H9 (cell line): ENCODE results near the gene IGDCC3. TPM values are rescaled to one million over a fixed set of nuclear protein-coding genes. Genes with fewer than 3 reads are reported as not detected.

ENCODE experiments used
- DNase-seq: peaks from one replicate; pipeline ENCODE4 v3.0.0-alpha.2; 2017
- H2AFZ ChIP-seq: one replicate; pipeline ENCODE4 v1.6.1; 2013; ENCODE audit warnings: mild to moderate bottlenecking, low read length, control low read depth, moderate library complexity
- H2AK5ac ChIP-seq: 2 replicates; pipeline ENCODE4 v1.6.1; 2013; ENCODE audit warnings: low read length, control low read depth, mixed read lengths; ENCODE audit not compliant: insufficient read length
- H2BK120ac ChIP-seq: one replicate; pipeline ENCODE4 v1.6.1; 2013; ENCODE audit warnings: low read depth, mild to moderate bottlenecking, low read length, control low read depth, inconsistent platforms; ENCODE audit not compliant: poor library complexity, severe bottlenecking
- H2BK12ac ChIP-seq: 2 replicates; pipeline ENCODE4 v1.6.1; 2013; ENCODE audit warnings: low read length, control low read depth, mixed read lengths, low read depth; ENCODE audit not compliant: insufficient read length
- H2BK15ac ChIP-seq: 2 replicates; pipeline ENCODE4 v1.6.1; 2013; ENCODE audit warnings: low read depth, low read length, control low read depth
- H2BK20ac ChIP-seq: one replicate; pipeline ENCODE4 v1.6.1; 2013; ENCODE audit warnings: low read depth, mild to moderate bottlenecking, low read length, control low read depth, inconsistent platforms; ENCODE audit not compliant: poor library complexity, severe bottlenecking
- H2BK5ac ChIP-seq: 2 replicates; pipeline ENCODE4 v1.6.1; 2013; ENCODE audit warnings: low read length, control low read depth, mixed read lengths; ENCODE audit not compliant: insufficient read length
- H3K14ac ChIP-seq: 2 replicates; pipeline ENCODE4 v1.6.1; 2013; ENCODE audit warnings: low read length, control low read depth; ENCODE audit not compliant: insufficient read depth
- H3K18ac ChIP-seq: 2 replicates; pipeline ENCODE4 v1.6.1; 2013; ENCODE audit warnings: low read depth, mild to moderate bottlenecking, mixed read lengths, low read length, control low read depth; ENCODE audit not compliant: insufficient read length
- H3K23ac ChIP-seq: 2 replicates; pipeline ENCODE4 v1.6.1; 2013; ENCODE audit warnings: low read length, control low read depth, mixed read lengths, low read depth; ENCODE audit not compliant: insufficient read length
- H3K23me2 ChIP-seq: 2 replicates; pipeline ENCODE4 v1.6.1; 2013; ENCODE audit warnings: low read depth, mild to moderate bottlenecking, mixed read lengths, low read length, control low read depth; ENCODE audit not compliant: insufficient read length, poor library complexity, severe bottlenecking
- H3K27ac ChIP-seq: 2 replicates; pipeline ENCODE4 v1.5.1; 2013; ENCODE audit warnings: low read length, control low read depth, mixed read lengths, low read depth; ENCODE audit not compliant: insufficient read length
- H3K27me3 ChIP-seq: 2 replicates; pipeline ENCODE4 v1.6.1; 2013; ENCODE audit warnings: low read length, control low read depth, inconsistent platforms; ENCODE audit not compliant: insufficient read depth
- H3K4ac ChIP-seq: 2 replicates; pipeline ENCODE4 v1.6.1; 2013; ENCODE audit warnings: low read depth, mild to moderate bottlenecking, control low read depth, inconsistent platforms, low read length, moderate library complexity
- H3K4me1 ChIP-seq: 2 replicates; pipeline ENCODE4 v1.6.1; 2013; ENCODE audit warnings: low read length, control low read depth, inconsistent platforms; ENCODE audit not compliant: insufficient read depth
- H3K4me2 ChIP-seq: 2 replicates; pipeline ENCODE4 v1.6.1; 2013; ENCODE audit warnings: low read length, control low read depth, mixed read lengths; ENCODE audit not compliant: insufficient read length, insufficient read depth
- H3K56ac ChIP-seq: 2 replicates; pipeline ENCODE4 v1.6.1; 2013; ENCODE audit warnings: low read depth, mild to moderate bottlenecking, mixed read lengths, low read length, control low read depth; ENCODE audit not compliant: insufficient read length
- H3K79me1 ChIP-seq: 2 replicates; pipeline ENCODE4 v1.6.1; 2013; ENCODE audit warnings: low read depth, mild to moderate bottlenecking, moderate library complexity, low read length, control low read depth, inconsistent platforms; ENCODE audit not compliant: insufficient read depth, poor library complexity, severe bottlenecking
- H3K79me2 ChIP-seq: 2 replicates; pipeline ENCODE4 v1.6.1; 2013; ENCODE audit warnings: low read length, control low read depth, inconsistent platforms; ENCODE audit not compliant: insufficient read depth
- H3K9ac ChIP-seq: 2 replicates; pipeline ENCODE4 v1.6.1; 2013; ENCODE audit warnings: low read length, control low read depth, mixed read lengths; ENCODE audit not compliant: insufficient read length; ENCODE audit errors: extremely low read depth
- H3K9me3 ChIP-seq: one replicate; pipeline ENCODE4 v1.6.1; 2013; ENCODE audit warnings: low read depth, low read length, inconsistent platforms; ENCODE audit not compliant: control insufficient read depth
- H3T11ph ChIP-seq: one replicate; pipeline ENCODE4 v1.6.1; 2013; ENCODE audit warnings: mild to moderate bottlenecking, low read length, control low read depth, inconsistent platforms
- H4K20me1 ChIP-seq: one replicate; pipeline ENCODE4 v1.6.1; 2013; ENCODE audit not compliant: control insufficient read depth, insufficient read length, insufficient read depth
- H4K5ac ChIP-seq: 2 replicates; pipeline ENCODE4 v1.6.1; 2013; ENCODE audit warnings: low read depth, mild to moderate bottlenecking, mixed read lengths, low read length, control low read depth; ENCODE audit not compliant: insufficient read length
- H4K8ac ChIP-seq: replicated peaks from 2 replicates; pipeline ENCODE4 v1.6.1; 2013; ENCODE audit warnings: low read length, control low read depth, mixed read lengths, low read depth; ENCODE audit not compliant: insufficient read length
- H4K91ac ChIP-seq: 2 replicates; pipeline ENCODE4 v1.6.1; 2013; ENCODE audit warnings: low read depth, mild to moderate bottlenecking, moderate library complexity, mixed read lengths, low read length, control low read depth; ENCODE audit not compliant: insufficient read length
- H3K27ac Mint-ChIP-seq, 3 experiments: 2 replicates in 2 of 3; 3 replicates in 1 of 3; pipeline ENCODE4 v1.8.0; 2020 to 2021; ENCODE audit warnings: mixed read lengths in 3 of 3, mild to moderate bottlenecking in 1 of 3, moderate library complexity in 1 of 3
- H3K27me3 Mint-ChIP-seq: 2 replicates; pipeline ENCODE4 v1.8.0; 2021; ENCODE audit warnings: low read depth, mild to moderate bottlenecking, moderate library complexity, mixed read lengths
- H3K36me3 Mint-ChIP-seq, 3 experiments: 2 replicates in 2 of 3; 3 replicates in 1 of 3; pipeline ENCODE4 v1.8.0; 2020 to 2021; ENCODE audit warnings: low read depth in 3 of 3, mixed read lengths in 3 of 3; ENCODE audit not compliant: insufficient read depth in 1 of 3
- H3K4me1 Mint-ChIP-seq, 2 experiments: 2 replicates each; pipeline ENCODE4 v1.8.0; 2020; ENCODE audit warnings: mixed read lengths in 2 of 2
- H3K4me3 Mint-ChIP-seq, 2 experiments: 2 replicates in 1 of 2; 3 replicates in 1 of 2; pipeline ENCODE4 v1.8.0; 2020 to 2021; ENCODE audit warnings: mild to moderate bottlenecking in 2 of 2, mixed read lengths in 2 of 2, moderate library complexity in 1 of 2
- H3K9me3 Mint-ChIP-seq, 2 experiments: 2 replicates in 1 of 2; 3 replicates in 1 of 2; pipeline ENCODE4 v1.8.0; 2020; ENCODE audit warnings: mild to moderate bottlenecking in 2 of 2, mixed read lengths in 2 of 2, moderate library complexity in 1 of 2
- WGBS: extraction: QIAGEN DNeasy Blood & Tissue Kit; methylation state at CpG from one replicate; pipeline ENCODE4 v1.1.7; 2013; ENCODE audit warnings: missing lambda C conversion rate, low lambda C conversion rate, mixed read lengths; ENCODE audit not compliant: insufficient read length; ENCODE audit errors: extremely low coverage; 5-methylcytosine and 5-hydroxymethylcytosine counted together
- total RNA-seq: library from RNA; stranded (reverse); gene quantifications from 2 replicates; pipeline ENCODE4 v1.2.1, GENCODE V29; 2021
- TF ChIP-seq, protein P1 (sequence below): fragments of 200-600 bp; sonication (generic); conservative IDR thresholded peaks from 3 replicates; pipeline ENCODE4 v1.8.0; 2021; ENCODE audit warnings: antibody characterized with exemption, mild to moderate bottlenecking

The IGDCC3 gene
- total RNA-seq, 1 experiment from 2014 or later = 18.9 TPM

DNA sequence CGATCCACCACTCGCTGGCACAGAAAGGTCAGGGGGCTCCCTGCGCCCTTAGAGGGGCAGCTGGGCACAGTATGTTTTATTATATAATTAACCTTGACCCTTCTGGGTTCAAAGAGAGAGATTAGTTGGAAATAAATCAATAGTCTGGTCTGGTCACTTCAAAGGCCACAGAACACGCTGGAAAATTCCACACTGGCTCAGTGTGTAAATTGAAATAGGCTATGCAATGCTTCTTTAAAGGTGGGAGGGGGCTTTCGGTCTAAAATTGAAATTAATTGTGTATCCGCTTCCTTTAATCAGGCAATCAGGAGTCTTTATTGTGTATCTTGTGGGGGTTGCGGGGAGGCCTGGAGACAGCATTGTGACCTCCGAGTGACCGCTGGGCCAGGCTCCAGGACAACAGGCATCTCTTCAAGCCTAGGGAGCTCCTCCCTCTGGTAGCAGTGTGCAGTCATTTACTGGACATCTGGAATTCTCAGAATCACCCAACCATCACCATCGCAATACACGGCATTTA is 65.3 kb downstream of the IGDCC3 start:
- H3K27me3 Mint-ChIP-seq = peaks cover 2% of the 10 kb centered on the region; the same call in 1 of the 2 replicates
- Histone ChIP-seq H3K23me2 (no peaks in the 10 kb centered on the region), H2BK15ac (no peak overlapping the region), H2AK5ac (no peak overlapping the region), H3K27ac (no peak overlapping the region), H3K4me2 (no peak overlapping the region), H3K79me1 (no peaks in the 10 kb centered on the region), H3K18ac (no peak overlapping the region), H3K56ac (no peak overlapping the region), H4K8ac (no peak overlapping the region), H4K91ac (no peak overlapping the region), H3K27me3 (no peaks in the 10 kb centered on the region), H2BK120ac (no peak overlapping the region), H3K4ac (no peak overlapping the region), H3K4me1 (no peaks in the 10 kb centered on the region), H2BK5ac (no peak overlapping the region), H4K20me1 (no peaks in the 10 kb centered on the region), H2AFZ (no peak overlapping the region), H3K23ac (no peak overlapping the region), H2BK12ac (no peak overlapping the region), H3T11ph (no peak overlapping the region), H2BK20ac (no peak overlapping the region), H4K5ac (no peak overlapping the region), H3K14ac (no peak overlapping the region), H3K9ac (no peak overlapping the region), H3K79me2 (no peaks in the 10 kb centered on the region), H3K9me3 (no peaks in the 10 kb centered on the region)
- H3K4me1 Mint-ChIP-seq = peaks cover 12 to 16% of the 10 kb centered on the region in 2 experiments; a peak in 3 of 4 replicates
- H3K36me3 Mint-ChIP-seq = no peaks in the 10 kb centered on the region
- WGBS = no CpG with 5 or more reads among the region's 11 CpGs
- H3K4me3 Mint-ChIP-seq = no peak overlapping the region
- TF ChIP-seq, protein P1, sequence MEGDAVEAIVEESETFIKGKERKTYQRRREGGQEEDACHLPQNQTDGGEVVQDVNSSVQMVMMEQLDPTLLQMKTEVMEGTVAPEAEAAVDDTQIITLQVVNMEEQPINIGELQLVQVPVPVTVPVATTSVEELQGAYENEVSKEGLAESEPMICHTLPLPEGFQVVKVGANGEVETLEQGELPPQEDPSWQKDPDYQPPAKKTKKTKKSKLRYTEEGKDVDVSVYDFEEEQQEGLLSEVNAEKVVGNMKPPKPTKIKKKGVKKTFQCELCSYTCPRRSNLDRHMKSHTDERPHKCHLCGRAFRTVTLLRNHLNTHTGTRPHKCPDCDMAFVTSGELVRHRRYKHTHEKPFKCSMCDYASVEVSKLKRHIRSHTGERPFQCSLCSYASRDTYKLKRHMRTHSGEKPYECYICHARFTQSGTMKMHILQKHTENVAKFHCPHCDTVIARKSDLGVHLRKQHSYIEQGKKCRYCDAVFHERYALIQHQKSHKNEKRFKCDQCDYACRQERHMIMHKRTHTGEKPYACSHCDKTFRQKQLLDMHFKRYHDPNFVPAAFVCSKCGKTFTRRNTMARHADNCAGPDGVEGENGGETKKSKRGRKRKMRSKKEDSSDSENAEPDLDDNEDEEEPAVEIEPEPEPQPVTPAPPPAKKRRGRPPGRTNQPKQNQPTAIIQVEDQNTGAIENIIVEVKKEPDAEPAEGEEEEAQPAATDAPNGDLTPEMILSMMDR = no peak
- peak overlapping the region in 1 of 3 experiments; percentile 72; a peak in 1 of 7 replicates for H3K27ac Mint-ChIP-seq
- no peak for DNase-seq
- no peaks in the 10 kb centered on the region for H3K9me3 Mint-ChIP-seq
